GM04503 (cell line): ENCODE data around the gene TWIST2.

Source experiments
- DNase-seq: peaks from one replicate; pipeline ENCODE4 v3.0.0-alpha.2; 2012; ENCODE audit warnings: low read depth

The TWIST2 gene

DNA sequence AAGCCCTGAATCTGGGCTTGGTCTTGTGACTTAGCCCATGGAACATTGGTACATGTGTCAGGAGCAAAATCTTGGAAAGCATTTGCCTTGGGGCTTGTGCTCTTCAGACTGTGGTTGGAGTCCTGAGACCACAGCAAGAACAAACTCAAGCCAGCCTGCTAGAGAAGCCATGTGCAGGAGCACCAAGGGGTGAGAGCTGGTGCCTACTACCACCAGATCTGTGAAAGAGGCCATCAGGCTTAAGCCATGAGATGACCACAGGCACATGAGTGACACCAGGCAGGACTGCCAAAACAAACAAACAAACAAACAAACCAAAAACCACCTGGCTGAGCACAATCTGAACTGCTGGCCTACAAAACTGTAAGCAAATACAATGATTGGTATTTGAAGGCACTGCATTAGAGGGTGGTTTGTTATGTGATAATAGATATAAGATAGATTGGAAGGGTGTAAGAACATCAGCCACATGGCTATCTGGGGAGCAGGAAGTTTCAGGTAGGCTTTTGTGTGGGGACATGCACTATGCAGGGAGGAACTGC is 9.0 kb upstream of the TWIST2 start:
- DNase-seq: no peak

DNA sequence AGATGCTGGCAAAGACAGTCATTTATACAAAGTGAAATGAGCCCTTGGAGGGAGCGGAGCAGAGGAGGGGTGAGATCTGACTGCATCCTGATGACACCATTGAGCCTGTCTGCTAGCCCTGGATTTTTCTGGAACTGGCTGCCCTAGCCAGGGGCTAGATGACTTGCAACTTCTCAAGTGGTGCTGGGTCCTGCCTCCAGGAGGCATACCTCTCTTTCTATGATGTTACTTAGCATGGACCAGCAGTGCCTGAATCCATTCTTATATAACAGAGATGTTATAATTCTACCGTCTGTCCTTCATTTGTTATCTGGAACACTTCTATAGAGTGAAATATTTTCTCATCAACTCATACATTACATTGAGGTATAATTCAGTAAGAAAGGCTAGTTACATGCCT is 8.5 kb upstream of the TWIST2 start:
- DNase-seq: no peak

DNA sequence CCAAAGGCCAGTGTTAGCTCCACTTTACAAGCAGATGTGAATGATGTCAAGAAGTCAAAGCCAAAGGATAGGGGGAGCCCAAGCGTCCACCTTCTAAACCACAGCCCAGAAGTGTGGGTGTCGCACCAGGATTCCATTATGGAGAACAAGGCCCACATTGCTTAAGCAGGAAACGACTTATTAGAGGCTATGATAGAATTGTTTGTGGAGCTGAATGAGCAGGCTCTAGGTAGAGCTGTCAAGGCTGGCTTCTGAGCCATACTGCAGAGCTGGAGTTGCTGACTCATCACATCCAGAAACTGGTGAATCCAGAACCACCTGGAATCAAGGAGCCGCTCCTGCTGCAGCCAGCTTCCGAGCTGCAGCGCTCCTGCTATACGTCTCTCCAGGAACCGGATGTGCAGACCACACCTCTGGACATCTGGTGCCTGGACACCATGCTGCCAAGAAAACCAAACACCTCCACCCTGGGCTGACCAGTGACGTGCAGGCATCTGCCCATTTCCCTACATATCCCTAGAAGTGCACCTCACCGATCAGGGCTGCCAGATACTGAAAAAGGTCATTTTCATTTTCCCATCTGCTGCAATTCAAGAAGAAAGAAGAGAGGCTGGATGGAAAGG is 6.2 kb upstream of the TWIST2 start:
- no peak for DNase-seq

DNA sequence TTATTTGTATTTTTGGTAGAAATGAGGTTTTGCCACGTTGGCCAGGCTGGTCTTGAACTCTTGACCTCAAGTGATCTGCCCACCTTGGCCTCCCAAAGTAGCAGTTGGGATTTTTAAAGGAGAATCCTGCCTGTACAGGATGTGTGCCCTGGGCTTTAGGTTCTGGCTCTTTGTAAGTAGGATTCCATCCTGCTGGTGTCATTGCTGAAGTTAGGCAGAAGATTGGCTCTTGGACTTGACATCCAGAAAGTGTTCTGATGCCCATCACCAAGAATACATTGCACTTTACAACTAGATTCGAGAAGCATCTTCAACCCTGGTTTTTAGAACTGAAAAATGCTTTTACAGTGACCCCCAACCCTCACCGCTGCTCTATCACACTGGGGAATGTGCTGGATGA is 4.4 kb upstream of the TWIST2 start:
- DNase-seq: no peak

DNA sequence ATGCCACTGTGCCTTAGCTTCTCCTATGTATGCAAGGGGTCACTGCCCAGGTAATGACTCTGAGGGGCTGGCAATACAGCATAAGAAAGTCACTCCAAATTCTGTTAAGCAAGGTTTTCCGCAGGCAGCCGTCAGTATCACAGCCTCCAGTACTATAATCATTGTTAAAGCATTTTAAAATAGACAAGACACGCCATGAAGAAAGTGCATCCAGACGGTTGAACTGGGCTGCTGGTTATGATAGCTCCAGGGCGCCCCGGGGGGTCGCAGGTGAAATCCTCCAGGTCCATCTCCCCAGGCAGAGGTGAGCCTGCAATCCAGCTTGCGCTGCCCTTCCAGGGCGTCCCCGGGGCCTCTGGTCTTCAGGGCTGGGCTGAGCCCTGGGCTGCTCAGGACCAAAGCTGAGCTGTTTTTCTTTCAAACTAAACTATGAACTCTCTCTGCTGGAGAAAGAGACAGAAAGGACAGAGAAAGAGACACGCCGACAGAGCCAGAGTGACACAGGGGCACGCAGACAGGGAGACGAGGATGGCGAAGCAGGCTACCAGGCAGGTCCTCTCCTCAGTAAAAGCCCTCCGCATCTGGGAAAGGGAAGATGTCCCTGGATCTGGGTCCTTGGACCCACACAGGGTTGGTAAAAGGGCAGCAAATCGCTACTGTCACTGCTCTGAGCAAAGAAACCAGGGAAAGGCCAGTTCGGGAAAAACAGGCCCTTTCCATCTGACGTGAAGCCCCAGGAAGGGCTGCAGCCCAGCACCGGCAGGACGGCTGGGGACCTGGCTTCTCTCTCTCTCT is 2.1 kb upstream of the TWIST2 start:
- DNase-seq: no peak

DNA sequence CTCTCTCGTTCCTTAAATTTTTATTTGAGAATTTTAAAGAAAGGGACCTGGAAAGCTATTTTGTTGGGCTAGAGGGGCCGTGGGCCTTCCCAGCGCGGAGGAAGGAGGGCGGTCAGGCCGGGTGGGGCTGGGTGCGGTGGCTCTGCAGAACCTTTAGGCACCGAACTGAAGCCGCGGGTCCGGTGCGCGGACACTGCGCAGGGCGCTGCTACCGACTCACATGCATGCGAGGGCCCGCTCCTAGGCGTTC is 1.6 kb upstream of the TWIST2 start:
- no peak for DNase-seq

DNA sequence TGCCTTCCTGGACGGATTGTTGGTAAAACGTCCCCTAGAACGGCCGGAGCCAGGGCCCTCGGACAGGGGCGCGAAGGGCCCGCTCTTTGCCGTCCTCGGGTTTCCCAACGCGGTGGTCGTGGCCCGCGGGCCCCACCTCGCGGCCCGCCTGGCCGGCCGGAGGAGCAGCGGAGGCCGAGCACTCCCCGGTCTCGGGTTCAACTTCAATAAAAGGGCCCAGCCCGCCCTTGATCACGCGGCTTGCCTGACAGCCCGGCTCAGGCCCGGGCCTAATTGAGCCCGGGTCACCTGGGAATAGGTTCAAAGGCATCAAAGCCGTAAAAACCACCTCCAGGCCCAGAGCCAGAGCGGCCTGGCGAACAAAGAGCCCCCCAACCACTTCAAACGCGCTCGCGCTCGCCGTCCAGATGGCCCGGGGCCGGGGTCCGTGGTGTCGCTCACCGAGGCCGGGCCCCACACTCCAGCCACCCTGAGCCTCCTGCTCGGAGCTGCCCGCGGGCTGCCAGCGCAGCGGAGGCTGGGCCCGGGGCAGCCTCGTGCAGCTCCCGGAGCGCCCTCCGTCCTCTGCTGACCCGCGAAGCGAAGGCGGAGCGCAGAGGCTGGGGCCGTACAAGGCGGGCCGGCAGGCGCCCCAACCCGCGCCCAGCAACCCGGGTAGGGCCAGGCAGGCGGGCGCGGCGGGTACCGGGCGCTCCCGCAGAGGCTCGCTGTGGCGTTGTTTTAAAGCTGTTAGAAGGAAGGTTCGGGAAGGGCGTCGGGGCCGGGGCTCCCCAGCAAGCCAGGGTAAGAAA is 1.1 kb upstream of the TWIST2 start:
- DNase-seq: no peak

DNA sequence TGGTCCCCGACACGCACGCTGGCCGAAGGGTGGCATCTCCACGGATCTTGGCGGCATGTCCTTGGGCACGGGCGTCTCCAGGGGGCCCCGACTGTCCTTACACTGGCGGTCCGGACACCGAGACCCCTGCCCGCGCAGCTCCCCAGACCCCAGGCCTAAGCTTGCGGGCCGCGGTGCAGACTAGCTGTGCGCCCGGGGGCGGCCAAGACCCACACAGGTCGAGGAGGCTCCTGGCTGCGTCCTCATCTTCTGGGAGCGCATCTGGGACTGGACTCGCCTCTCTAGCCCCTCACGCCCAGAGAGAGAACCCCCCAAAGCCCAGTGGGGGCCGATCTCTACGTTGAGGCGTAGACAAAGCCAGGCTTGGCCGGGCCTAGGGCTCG is 475 bp upstream of the TWIST2 start:
- DNase-seq: no peak

DNA sequence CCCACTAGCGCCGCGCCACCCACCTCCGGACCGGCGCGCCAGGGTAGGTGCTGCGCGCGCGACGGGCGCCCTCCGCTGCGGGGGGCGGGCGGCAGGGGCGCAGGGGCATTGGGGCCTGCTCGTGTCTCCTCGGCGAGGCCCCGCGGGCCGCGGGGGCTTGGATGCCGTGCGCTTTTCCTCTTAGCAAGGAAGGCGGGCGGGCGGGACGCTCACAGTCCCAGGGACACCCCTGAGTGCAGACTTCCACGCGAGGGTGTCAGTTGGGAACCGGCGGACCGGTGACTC is 748 bp downstream of the TWIST2 start:
- no peak for DNase-seq

DNA sequence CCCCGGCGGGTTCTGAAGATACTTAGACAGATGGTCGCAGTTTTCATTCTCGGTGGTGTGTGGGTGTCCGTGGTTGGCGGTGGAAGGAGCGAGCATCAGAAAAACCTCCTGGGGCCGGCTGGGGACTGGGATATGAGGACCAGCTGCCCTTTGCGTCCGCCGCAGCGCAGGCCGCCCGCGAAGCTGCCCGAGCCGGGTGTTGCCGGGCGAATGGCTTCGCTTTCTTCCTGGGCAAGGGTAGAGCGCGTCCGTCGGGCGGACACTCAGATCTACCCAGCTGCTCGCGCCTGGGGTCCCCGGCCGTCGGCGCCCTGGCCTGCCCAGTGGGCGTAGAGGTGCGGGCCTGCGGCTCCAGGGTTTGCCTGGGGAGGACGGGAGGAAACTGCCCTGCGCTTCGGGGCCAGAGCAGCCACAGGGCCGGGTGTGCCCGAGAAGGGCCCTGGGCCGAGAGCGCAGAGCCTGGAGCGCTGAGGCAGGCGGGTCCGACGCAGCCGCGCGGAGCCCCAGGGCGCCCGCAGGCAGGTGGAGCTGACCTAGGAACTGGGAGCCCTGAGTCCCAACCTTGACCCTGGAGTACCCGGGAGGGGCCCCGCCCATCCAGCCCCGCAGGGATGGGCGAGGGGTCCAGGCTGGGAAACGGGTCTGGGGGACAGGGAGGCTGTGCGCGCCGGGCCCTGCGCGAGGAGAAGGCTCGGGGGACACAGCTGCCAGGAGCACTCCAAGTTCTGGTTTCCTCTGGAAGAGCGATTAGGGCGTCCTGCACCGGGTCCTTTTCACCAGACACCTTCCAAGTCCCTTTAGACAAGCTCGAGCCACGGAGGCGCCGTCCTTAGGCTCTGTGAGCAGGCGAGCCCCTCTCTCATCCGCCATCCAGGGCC is 1.3 kb downstream of the TWIST2 start:
- no peak for DNase-seq

DNA sequence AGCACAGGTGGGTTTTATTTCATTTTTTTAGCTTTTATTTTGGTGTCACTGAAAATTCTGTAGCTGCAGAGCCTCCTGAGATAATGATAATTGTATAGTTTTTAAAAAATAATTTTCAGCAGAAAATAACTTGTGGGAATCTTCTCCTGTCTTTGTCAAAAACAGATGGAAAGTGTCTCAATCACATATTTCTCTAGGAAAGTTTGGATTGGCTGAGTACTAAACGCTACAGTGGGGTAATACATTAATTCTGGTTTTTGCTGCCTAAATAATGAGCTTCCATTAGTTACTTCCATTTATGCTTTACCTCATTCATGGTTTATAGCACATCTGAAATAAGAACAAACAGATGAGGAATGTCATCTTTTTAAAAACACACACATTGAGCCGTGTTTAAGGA is 2.2 kb downstream of the TWIST2 start:
- DNase-seq: no peak

DNA sequence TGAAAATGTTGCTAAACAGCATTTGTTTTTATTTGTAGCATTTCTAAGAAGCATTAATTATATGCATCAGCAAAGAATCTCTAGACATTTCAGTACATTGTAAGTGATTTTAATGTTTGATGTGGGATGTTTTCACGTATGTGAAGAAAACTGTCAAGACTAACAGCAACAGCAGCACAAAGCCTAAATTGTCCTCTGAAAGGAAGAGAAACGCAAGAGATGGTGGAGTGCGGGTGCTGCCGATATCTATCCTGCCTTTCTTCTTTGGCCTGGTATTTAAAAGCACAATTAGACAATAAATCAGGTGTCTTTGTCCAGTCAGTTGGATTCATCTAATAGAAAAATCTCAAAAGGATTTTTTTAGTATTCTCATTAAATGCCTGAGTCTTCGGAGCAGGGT is 3.1 kb downstream of the TWIST2 start:
- DNase-seq: no peak

DNA sequence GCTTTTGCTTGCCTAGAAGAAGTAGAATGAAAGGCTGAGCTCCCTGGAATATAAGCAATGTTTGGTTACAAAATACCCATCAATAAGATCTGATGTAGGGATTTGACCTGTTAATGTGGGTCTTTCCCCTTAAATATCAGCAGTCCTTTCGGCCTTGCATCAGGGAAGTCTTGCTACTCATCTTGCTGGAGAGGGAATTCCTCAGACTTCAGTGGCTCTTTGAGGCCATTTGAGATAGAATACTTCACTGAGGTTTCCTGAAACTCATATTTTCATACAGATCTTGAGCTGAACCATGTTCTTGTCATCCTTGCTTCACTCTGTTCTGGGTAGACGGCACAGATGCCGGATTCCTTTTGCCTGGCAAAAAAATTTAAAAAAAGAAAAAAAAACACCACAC is 3.9 kb downstream of the TWIST2 start:
- no peak for DNase-seq

DNA sequence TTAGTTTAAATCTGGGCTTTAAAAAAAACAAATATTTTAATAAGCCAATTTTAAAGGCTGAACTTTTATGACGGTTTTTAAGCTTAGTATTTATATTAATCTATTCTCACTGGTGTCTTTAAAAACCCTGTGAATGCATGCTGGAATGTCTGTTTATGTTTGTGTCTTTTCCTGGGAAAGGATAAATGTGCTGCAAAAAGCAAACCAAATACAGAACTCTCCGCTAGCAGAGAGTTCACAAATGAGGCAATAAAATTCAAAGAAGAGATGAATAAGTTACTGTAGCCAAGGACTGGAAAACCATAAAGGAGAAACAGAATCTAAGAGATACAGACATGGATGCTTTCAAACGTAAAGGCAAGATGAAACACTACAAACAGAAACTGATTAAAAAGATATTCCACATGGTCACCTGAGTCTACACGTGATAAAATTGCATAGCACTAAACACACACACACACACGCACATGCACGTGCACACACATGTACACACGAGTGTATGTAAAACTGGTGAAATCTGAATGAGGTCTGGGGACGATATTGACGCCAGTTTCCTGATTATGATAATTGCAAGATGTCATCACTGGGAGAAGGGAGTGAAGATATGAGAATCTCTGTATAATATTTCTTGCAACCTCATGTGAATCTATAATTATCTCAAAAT is 4.5 kb downstream of the TWIST2 start:
- DNase-seq: no peak

DNA sequence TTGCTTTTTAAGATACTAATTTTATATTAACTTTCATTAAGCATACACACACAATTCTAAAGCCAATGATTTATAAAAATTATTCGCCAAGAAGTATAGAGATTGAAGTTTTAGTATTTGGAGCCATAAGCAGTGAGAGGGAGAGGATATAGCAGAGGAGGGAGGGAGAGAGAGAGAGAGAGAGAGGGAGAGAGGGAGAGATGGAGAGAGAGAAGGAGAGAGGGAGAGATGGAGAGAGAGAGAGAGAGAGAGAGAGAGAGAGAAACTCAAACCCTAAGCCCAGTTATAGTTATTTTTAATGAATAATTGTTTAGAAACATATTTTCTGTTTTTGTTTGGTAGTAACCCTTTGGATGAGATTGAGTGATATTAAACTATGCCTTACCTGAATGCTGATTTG is 5.3 kb downstream of the TWIST2 start:
- DNase-seq: no peak

DNA sequence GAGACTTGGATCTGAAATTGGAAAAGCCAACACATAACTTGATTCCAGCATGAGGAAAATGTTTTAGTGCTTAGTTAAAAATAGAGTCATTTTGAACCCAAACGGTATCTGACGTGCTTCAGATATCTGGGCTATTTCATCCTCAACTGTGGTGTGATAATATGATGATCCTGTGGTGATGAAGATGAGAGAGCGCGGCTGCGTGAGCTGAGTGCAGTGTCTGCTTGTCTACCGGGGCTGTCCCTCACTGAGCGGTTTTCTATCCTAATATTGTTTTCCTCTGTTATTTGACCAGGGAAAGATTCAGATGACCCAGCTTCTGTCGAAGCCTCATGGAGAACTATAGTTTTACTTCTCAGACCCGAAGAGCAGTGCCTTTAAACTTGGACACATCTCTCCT is 5.8 kb downstream of the TWIST2 start:
- DNase-seq: no peak

DNA sequence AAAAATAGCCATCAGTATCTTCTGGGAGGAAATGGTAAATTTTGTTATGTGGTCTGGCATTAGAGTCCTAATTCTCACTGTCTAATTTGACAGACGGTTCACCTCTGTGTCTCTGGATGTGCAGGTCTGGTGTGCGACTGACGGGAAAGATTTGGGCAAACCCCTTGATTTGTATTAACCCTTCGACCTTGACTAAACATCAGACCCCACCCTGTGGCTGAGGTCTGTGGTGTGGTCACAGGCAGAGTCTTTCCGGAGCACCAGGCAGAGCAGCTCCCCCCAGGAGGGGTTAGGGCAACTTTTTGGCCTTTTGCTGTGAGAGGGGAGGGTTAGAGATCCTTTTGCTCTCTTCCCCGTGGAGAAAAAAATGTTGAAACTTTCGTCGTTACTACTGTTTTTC is 6.4 kb downstream of the TWIST2 start:
- no peak for DNase-seq

DNA sequence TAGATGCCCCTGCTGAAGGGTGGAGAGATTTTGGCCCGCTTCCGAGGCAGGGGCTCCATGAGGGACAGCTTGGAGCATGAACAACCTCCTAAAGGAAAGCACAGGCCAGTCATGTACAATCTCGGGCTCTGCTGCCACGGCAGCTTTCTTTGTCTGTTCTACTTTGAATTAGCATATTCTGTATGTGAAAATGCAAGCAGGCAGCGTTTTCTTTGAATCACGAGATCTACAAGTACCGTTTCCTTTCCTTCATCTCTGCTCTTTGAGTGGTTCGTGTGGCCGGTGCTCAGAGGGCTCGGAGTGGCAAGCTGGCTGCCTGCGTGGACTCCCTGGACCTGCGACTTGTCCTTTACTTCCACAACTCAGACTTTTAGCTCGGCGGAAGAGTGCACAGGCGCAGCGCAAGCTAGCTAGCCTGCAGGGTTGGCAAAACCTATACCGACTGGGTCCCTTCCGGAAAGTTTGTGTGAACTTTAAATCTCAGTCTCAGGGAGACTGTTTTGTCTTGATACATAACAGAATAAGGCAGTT is 6.9 kb downstream of the TWIST2 start:
- no peak for DNase-seq

DNA sequence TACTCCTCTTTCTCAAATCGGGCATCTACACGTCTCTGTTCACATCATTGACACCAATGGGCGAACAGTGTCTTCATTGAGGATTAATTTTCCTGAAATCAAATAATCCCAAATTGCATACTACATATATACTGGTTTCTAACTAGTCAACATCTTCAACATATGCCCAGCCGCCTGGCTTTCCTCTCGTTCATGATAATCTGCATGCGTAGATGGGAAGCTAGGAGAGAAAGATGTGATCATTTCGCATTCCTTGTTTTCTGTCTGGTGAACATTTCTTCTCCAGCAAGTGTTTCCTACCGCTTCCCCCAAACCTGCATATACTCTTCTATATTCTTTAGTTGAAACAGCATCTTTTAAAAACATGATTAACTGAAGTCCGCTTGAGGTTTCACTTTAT is 7.4 kb downstream of the TWIST2 start:
- no peak for DNase-seq

DNA sequence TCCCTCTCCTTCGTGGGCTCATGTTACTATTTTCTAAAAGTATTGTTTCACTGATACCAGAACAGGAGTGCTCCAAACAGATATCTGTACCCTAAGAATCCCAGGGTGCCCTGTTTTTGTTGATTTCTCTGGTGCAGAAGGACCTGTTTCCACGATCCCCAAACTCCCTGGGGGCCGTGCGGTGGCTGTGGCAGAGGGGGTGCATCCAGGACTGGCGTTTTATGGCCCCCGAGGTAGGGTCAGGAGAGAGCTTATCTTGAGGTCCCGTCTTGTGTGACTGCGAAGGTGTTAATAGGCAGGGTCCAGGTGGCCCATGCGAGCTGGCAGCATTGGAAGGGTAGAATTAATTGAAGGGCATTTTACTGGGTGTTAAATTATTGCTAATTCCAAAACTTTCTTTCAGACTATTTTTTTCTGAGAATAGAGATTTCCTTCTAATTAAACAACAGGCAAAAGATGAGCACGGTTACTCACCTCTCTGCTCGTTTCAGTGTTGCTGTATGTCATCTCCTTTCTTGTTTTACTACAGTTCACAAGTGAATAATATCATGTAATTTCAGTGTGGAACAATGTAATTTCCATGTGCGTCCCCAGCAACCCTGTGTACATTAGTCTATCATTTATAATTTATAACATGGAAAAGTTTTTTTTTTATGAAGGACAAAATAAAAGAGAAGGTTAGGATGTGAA is 8.2 kb downstream of the TWIST2 start:
- no peak for DNase-seq
